Femur (tissue), 1 donor: Measurements from ENCODE around the gene TMEM178B.

Experiments used
- DNase-seq: peaks from one replicate; pipeline ENCODE4 v3.0.0-alpha.2; 2017

The TMEM178B gene

DNA sequence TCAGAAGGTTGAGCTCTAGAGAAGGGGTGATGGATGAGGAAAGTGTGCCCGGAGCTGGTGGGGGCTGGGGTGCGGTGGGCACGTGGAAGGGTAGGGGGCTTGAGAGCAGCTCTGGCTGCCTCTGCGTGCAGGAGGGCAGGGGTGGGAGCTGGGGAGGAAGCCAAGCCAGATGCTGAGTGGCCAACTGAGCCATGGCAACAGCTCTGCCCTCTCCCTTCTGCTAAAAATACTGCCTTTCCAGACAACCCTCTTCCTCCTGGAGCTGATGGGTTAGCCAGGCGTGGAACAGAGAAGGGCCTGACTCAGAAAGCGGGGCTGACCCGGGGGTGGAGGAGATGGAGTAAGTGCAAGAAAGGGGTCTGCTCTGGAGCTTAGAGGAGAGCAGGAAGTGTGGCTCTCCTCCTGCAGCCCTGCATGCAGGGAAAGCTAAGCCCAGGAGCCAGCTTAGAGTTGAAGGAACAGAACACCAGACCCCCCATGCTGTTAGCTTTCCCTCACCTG is 362.8 kb downstream of the TMEM178B start:
- no peak for DNase-seq

DNA sequence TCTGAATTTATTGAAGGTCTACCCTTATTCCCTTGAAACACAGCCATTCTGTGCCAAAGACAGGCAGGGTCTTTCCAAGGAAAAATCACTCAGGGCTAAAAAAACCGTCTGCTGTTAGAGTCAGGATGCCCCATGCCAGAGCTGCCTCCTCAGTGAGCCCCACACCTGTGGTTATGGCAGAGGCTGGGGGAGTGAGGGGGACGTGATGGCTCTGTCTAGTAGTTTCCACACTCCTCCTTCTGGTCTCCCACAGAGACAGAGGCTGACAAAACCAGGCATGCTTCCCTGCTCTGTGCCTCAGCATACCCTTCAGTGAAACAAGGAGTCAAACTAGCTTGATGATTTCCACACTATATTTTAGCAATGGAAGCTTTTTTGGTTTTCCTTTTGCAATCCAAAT is 365.3 kb downstream of the TMEM178B start:
- DNase-seq: no peak

DNA sequence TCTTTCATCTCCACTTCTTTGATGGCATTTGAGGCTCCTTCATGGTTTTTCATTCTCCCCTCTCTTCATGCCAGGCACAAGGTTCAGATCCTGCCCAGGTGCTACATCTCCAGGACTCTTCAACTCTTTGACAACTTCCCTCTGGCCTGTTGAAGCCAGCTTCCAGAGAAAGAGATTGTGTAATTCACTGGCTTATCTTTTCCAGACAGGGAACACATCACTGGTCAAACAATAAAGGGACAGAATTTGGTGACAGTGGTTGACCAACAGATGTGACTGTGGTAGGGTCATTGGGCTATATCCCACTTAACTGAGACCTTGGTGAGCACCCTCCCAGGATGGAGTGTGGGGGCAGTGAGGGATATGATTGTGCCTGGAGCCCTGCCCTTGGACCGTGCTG is 365.9 kb downstream of the TMEM178B start:
- no peak for DNase-seq

DNA sequence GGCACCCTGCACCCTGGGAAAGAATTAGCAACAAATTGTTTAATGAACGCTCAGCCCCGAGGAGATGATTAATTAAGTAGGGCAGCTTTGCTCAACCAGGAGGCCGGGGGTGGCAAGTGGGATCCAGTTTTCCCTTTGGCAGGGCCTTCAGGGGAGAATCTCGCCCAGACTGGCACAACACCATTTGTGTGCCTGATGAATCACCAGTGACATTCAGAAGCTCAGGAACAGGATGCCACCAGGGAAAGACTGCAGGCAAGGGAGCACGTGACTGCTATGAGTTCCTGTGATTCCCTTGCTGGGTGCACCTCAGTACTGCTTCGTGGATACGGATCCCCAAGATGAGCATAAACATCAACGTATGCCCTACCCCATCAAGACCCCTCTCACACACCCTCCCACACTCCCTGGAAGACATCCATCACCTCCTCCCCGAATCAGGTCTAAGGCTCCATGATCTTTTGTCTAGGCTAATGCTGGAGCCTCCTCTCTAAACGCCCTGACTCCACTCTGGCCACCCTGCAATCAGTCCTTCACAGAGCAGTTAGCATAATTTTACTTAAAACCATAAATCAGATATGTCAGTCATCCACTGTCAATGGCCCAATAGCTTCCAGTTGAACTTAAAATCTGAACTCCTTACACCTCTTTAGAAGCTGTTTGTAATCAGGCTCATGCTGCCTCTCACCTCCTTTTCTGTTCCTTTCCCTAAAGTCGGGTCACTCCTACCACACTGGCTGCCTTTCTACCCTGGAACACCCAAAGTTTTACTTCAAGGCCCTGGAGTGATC is 368.2 kb downstream of the TMEM178B start:
- no peak for DNase-seq

DNA sequence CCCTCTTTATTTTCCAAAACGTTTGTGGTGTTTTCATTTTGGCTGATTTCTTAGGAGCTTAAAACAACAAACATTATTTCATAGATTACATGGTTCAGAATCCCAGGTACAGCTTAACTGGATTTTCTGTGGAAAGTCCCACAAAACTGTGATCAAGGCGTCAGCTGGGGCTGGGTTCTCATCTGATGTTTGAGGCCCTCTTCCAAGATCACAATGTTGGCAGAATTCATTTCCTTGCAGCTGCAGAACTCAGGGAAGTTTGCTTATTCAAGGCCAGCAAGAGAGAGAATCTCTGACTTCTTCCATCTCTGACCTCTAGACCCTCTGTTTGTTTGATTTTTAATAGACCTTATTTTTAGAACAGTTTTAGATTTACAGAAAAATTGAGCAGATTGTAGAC is 368.9 kb downstream of the TMEM178B start:
- DNase-seq: no peak

DNA sequence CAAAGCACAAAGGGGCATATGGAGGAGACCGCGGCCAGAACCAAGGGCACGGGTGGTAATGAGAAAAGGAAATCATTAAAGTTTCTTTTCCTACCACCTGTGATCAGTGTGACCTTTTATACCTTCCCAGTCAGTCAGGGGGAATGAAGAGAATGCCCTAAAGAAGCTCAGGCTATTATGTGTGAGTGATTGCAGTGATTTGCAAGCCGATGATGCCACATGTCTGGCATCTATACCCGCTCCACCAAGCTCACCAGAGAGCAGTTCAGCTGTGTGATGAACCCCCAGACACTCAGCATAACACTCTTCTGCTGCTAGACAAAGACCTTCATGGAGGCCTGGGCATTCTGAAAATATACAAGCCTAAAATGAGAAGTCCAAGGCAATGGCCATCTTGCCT is 371.1 kb downstream of the TMEM178B start:
- DNase-seq: no peak

DNA sequence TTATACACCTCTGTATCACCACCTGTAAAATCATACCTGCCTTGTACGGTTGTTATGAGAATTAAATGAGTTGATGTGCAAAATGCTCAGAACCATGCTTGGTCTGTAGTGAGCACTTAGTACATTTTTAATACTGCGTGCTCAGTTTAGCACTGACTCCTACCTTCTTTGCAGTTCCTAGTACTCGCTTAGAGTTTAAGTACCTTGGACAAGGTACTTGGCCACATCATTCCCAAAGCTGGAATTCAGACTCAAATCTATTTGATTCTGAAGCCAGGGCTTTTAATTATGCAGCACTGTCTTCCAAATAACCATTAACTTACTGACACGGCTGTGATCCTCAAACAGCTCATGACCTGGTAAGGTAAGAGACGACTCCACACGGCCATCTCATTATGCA is 377.4 kb downstream of the TMEM178B start:
- DNase-seq: no peak

DNA sequence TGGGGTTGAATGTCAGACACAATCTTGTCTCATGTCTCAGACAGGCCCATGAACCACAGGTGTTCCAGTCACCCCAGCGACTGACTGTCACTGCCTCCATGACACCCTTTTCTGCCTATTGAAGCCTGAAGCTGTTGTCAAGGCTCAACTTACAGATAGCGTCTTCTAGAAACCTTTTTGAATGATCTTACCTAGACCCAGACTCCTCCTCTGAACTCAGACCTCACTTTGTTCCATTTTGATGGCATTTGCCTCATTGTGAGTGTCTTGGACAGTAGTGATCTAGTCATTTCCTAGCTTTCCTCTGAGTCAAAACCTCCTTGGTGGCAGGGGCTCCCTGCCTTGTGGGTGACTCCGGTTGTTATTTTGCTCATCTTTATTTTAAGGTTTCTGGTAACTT is 379.0 kb downstream of the TMEM178B start:
- no peak for DNase-seq

DNA sequence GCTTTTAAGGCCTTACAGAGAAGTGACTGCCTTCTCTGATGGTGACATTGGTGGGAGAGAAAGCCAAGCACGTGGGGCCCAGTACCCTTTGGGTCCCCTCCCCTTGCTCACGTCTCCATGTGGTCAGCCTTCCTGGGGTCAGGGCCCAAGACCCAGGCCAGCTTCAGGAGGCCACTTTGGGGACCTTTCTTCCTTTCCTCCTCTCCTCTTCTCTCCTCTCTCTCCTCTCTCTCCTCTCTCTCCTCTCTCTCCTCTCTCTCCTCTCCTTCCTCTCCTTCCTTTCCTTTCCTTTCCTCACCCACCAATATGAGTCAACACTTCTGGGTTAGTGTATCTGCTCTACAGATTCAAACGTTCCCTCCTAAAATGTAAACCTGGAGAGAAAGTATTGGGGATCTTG is 380.5 kb downstream of the TMEM178B start:
- no peak for DNase-seq

DNA sequence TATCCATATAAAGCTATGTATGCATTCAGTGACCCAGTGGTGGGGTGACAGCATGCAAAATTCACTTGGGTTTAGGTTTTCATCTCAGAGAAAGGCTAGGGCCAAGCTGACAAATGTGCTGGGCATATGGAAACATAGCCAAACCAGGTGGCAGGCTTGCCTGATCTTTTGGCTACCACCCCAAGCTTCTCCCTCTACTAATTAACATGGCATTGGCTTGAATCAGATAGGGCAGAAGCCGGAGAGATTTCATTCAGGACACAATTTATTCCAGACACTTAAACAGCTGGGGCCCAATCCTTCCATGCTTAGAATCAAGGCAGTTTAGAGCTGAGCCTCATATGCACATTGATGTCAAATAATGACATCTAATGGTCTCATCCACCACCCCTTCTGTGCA is 381.9 kb downstream of the TMEM178B start:
- no peak for DNase-seq

DNA sequence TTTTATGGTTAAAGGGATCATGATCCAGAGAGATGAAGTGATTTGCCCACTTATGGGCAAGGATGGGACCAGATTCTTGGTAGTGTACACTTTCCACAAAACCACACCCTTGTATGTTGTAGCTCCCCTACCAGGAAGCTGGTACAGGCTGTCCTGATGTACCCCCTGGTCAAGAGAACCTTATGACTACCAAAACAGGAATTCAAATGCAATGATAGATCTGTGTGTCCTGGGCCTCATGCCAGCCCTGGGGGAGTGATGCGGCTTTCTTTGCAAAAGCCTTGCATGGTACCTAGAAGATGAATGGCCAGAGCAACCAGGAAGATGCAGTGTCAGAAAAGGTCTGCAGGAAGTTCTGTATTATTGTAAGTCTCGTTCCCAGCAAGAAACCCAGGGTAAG is 382.4 kb downstream of the TMEM178B start:
- no peak for DNase-seq

DNA sequence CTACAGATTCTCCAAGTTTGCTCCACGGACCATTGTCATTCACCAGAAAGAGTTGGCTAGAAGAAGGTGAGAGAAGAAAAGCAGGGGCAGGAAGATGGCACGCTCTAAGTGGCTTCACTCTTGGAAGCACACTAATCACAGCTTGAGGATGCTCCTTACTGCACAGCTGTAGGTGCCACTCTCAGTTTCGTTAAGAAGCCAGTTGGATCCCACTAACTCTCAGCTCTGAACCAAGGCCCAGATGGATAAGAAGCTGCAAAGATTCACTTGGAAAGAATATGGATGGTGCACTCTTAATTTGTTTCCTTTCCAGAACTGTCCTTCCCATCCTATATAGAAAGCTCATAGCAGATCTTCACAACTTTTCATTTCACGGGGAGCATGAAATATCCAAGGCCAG is 382.8 kb downstream of the TMEM178B start:
- DNase-seq: no peak

DNA sequence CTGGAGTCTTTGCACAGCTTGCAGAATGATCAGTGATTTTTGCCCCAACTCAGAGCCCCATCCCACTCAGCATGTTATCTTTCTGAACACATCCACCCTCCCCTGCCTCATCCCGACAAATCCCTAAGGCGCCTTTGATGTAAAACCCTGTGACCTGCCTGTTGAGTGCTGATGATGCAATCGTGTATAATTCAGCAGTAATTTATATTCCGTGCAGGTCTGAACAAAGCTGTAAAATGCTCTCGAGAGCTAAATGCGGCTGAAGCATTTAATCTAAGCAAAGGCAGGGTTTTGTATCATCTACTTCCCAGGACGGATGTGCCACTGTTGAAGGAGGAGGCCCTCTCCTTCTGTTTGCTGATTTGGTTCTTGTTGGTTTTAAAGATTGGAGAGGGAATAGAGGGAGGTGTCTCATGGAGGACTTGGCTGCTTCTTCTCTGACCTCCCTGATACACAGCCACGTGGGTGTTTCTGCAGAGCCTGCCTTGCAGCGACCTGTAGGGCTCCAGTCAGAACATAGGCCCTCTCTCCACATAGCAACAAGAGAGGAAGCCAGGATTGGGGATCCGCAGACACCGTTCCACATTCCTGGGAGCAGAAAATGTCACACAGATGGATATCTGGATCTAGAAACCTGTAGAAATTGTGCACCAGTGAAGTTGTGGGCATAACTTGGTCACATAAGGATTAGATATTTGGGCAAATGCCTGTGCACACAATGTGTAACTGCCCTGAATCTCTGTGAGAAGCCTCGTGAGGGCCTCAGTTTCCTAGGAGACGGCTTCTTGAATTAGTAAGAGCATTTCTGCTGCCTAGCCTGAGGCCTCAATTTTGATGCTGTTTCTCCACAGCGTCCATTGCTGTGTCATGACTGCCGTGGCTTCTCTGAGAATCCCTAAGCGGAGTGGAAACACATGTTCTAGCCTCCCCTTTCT is 387.2 kb downstream of the TMEM178B start:
- no peak for DNase-seq

DNA sequence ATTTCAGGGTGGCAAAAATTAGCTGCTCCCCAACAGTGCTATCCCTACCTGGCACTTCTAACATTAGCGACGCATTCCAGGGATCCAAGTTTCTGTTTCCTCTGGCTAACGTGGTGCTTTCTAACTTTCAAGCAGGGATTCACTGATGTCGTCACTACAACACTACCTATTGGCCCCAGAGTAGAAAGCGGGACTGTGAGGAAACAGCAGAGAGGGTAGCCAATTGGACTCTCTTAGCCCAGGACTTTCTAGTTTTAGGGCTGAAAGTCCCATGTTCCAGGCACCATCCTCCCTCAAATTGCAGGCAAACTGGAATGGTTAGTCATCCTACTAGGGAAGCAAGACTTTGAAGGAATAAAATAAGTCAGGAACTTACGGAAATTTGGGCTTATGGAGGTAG is 388.1 kb downstream of the TMEM178B start:
- no peak for DNase-seq

DNA sequence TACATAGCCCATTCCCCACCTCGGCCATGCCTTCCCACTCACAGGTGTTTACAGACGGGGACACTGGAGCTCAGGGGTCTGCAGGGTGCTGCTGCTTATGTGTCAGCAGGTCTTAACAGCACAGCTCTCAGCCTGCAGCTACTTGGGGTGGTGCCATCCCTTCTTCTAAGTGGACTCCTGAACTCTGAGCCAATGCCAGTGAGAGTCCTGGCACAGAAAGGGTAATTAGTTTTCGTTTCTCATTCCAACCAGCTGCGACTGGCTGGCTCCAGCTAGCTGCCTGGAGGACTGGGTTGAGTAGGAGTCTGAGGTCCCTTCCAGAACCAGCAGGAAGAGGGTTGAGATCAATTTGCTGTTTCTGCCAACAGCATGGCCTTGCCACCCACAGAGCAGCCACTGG is 389.1 kb downstream of the TMEM178B start:
- no peak for DNase-seq

DNA sequence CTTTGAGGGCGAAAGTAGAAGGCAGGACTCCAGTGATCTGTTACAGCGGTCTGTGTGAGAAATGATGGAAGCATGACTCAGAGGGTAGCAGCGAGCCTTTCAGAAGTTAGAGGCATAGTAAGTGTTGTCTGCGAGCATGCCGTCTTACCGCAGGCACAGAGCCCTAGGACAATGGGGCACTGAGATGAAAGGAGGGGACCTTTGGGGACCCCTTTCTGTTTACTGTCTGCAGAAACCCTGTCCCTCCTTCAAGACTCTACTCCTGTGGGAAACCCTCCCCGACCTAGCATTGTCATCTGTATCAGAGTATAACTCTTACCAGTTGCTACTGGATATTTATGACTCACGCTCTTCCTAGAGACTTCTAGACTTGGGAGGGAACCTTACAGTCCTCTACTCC is 390.1 kb downstream of the TMEM178B start:
- DNase-seq: no peak

DNA sequence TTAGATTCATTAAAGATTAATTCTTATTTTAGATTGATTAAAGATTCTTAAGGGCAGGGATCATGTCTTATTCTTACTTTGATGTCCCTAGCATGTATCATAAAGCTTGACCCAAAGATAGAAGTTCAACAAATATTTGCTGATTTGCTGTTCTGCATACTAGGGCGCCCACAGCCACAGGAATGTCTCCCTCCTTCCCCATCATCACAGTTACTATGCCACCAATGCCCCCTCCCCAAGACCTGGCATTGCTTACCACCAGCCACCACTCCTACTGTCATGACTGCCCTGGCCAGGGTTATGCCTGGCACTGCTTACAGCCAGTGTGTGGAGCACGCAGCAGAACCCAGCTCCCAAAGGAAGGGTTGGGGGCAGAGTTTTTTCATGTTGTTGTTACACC is 390.7 kb downstream of the TMEM178B start:
- no peak for DNase-seq

DNA sequence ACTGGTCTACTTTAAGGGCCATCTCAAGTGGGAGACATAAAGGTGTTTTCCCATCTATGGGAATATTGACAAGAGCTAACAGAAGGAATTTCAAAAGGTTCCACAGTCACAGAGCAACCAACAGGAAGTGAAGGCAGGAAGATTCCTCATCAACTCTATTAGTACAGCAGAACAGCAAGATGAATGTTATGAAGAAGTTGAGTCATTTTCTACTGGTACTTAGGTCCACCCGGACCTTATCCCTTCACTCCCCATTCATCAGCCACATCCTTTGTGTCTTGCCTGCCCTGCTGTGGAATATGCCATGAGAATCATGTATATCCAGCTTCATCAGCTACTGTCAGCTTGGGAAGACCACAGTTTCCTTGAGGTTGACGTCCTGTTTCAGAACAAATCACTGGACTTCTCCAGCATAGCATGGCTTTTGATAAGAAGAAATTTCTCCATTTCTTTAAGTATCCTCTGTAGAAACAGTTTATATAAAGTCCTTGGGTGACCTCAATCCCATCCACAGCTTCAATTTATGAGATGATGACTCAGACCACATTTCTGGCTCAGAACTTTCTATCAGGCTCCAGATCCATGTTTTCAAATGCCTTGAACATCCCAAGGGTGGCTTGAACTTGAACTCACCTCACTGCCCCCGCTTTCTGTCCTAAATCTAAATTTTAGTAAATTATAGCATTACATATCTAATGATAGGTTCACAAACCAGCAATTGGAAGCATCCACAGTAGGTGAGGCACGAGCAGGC is 392.5 kb downstream of the TMEM178B start:
- DNase-seq: no peak

DNA sequence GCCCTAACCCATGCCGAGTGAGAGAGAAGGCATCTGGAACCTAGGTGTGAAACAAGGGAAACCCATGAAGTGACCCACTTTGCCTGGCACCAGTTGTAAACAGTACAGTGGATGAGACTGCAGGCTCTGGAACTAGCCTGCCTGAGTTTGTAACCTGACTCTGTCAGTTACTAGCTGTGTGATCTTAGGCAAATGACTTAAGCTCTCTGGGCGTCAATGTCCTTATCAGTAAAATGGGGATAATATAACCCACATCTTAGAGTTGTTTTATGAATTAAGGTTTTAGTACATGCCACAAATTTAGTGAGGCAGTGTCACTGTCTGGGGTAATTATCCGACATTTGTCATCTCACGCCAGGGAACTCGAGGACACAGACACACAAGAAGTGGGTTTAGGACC is 394.5 kb downstream of the TMEM178B start:
- no peak for DNase-seq

DNA sequence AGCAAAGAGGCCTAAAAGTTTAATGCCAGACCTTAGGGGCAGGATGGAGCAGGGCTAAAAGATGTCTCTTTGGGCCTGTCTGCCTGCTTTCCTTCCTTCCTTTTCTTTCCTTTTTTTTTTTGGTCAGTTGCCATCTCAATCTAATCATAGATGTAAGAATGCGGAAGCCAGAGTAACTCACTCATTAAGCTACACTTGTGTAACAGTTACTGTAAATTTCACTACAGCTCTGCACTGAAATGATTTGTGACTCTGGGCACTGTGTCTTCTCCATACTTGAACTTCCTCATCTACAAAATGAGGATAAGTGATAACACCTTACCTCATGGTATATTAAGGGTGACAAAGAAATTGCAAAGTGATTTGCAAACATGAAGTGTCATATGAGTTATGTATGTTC is 401.8 kb downstream of the TMEM178B start:
- DNase-seq: no peak

DNA sequence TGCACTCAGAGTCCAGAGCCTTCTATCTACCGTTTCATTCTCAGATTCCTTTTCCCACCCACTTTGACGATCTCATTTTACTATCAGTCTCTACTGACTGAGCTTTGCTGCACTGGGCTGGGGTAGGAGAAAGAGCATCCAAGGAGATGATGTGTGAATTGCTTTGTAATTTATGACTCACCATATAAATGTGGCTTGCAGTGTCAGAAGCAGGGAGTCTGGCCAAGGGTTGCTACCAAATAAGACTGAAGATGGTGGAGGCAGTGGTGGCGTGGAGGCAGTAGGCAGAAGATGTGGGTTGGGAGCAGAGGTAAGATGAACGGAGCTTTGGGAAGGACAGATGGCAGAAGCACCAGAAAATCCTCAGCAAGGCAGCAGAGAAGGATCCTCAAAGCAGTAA is 404.0 kb downstream of the TMEM178B start:
- no peak for DNase-seq

DNA sequence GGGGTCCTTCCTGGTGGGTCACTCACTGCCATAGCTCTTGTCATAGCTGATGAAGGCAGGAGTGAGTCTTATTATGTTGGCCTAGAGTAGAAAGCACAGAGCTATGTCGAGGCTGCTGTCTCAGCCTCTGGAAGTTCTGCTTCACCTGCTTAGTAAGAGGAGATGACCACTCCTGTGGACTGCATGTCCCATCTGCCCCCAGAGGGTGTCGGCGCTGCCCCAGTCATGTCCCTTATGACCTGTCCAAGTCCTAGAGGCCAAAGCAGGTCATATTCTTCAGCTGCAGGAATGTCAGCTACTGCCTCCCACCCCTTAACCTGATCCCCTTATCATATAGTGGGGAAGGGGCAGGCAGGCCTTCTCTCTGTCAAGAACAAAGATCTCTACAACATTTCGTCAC is 405.0 kb downstream of the TMEM178B start:
- no peak for DNase-seq

DNA sequence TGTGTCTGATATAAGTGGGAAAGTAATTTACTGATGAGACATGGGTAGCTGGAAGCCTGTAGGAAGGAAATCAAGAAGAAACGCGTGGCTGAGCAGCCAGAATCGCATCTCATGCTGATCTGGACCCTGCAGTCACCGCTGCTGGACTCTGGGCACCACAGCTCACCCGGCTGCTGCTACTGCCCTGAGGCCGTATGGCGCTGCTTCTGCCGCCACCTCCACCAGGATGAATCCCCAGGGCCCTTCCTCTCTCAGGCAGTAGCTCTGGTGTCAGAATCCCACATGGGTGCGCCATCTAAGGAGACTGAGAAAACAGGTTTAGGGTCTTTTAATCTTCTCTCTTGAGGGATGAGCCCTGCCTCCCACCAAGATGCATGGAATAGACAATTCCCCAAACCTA is 407.1 kb downstream of the TMEM178B start:
- DNase-seq: no peak
